Endothelial cell of umbilical vein (primary cell): ENCODE data around the gene C6orf89.

Source experiments
- EZH2 ChIP-seq: IDR thresholded peaks from 2 replicates; pipeline ENCODE4 v1.6.1; 2012; ENCODE audit warnings: borderline replicate concordance, low read depth, mild to moderate bottlenecking, moderate library complexity, low read length, inconsistent platforms; ENCODE audit not compliant: severe bottlenecking
- FOS ChIP-seq: IDR thresholded peaks from 2 replicates; pipeline ENCODE4 v1.6.1; 2011; ENCODE audit warnings: mild to moderate bottlenecking, low read length, moderate library complexity, borderline replicate concordance; ENCODE audit not compliant: insufficient read depth
- GATA2 ChIP-seq: IDR thresholded peaks from 2 replicates; pipeline ENCODE4 v1.7.0; 2011; ENCODE audit warnings: low read depth, mild to moderate bottlenecking, moderate library complexity, mixed read lengths, low read length; ENCODE audit not compliant: insufficient read length, insufficient read depth
- JUN ChIP-seq: IDR thresholded peaks from 2 replicates; pipeline ENCODE4 v1.6.1; 2011; ENCODE audit warnings: borderline replicate concordance, low read depth; ENCODE audit not compliant: insufficient read length, insufficient read depth
- MYC ChIP-seq: IDR thresholded peaks from one replicate; pipeline ENCODE4 v1.6.1; 2011; ENCODE audit warnings: mild to moderate bottlenecking, low read depth, low read length
- POLR2A ChIP-seq: IDR thresholded peaks from 2 replicates; pipeline ENCODE4 v1.6.1; 2012; ENCODE audit warnings: low read depth, mild to moderate bottlenecking, control low read depth, low read length
- POLR2AphosphoS5 ChIP-seq: IDR thresholded peaks from 2 replicates; pipeline ENCODE4 v1.6.1; 2012; ENCODE audit warnings: low read depth, mild to moderate bottlenecking, control low read depth, low read length, moderate library complexity; ENCODE audit not compliant: insufficient read depth
- TF ChIP-seq, protein P1 (sequence below), 2 donors: IDR thresholded peaks; 1 replicate in 1 of 2; 2 replicates in 1 of 2; pipeline ENCODE4 v1.5.1; 2011; ENCODE audit warnings: low read length in 2 of 2, mild to moderate bottlenecking in 2 of 2, moderate library complexity in 2 of 2, control low read depth in 1 of 2, inconsistent platforms in 1 of 2, low read depth in 1 of 2; ENCODE audit not compliant: insufficient read depth in 1 of 2; ENCODE audit errors: extremely low read depth in 1 of 2
- TF ChIP-seq, protein P2 (sequence below): IDR thresholded peaks from 2 replicates; pipeline ENCODE4 v1.6.1; 2011; ENCODE audit not compliant: insufficient read depth, insufficient read length

DNA sequence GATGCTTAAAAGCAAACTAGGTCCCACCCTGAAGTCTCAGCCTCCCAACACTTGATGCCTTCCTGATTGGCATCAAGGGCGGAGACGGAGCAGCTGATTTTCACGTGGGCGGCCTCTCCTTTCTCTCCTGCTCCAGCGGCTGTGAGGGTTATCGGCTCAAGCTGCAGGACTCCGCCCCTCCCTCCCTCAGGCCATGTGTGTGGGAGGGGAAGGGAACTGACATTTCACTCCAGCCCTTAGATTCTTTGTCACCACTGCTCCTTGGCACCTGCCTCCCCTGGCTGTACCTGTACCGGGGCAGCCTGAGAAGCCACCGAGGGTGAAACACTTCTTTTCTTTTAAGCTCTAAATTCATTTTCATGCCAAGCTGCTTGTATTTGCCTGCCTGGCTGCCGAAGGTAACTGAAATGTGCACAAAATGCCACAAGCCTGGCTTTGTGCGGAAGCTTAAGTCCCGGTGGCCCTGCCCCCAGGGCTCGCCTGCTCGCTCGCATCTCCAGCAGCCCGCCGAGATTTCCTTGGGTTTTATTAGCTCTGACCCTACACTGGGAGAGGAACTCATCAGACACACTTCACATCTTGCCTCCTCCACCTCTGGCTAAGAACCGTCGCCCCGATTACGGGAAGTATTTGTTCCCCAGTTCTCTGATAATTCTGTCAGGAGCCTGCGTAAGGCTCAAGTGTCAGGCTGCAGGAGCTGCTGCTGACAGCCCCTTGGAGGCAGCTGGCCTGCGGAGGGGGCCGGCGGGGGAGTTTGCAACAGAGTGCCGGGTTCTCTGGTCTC, 36.9 kb upstream of the C6orf89 start:
- TF ChIP-seq POLR2A, result no peak
- TF ChIP-seq, protein P1, sequence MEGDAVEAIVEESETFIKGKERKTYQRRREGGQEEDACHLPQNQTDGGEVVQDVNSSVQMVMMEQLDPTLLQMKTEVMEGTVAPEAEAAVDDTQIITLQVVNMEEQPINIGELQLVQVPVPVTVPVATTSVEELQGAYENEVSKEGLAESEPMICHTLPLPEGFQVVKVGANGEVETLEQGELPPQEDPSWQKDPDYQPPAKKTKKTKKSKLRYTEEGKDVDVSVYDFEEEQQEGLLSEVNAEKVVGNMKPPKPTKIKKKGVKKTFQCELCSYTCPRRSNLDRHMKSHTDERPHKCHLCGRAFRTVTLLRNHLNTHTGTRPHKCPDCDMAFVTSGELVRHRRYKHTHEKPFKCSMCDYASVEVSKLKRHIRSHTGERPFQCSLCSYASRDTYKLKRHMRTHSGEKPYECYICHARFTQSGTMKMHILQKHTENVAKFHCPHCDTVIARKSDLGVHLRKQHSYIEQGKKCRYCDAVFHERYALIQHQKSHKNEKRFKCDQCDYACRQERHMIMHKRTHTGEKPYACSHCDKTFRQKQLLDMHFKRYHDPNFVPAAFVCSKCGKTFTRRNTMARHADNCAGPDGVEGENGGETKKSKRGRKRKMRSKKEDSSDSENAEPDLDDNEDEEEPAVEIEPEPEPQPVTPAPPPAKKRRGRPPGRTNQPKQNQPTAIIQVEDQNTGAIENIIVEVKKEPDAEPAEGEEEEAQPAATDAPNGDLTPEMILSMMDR (IDR thresholded peaks at IDR 0.05; ENCODE audit: extremely low read depth in 1 of 2, insufficient read depth in 1 of 2, low read depth in 1 of 2, low read length in 2 of 2), result no peak
- TF ChIP-seq MYC, result no peak
- TF ChIP-seq EZH2, result no peak
- TF ChIP-seq POLR2AphosphoS5, result no peak
- TF ChIP-seq, protein P2, sequence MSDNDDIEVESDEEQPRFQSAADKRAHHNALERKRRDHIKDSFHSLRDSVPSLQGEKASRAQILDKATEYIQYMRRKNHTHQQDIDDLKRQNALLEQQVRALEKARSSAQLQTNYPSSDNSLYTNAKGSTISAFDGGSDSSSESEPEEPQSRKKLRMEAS, result no peak
- TF ChIP-seq JUN, result no peak
- no peak for TF ChIP-seq FOS
- TF ChIP-seq GATA2, result no peak
